Bronchial smooth muscle cell (primary cell): Measurements from ENCODE around the gene GIPC3. TPM values are rescaled to one million over a fixed set of nuclear protein-coding genes. Genes with fewer than 3 reads are reported as not detected.

ENCODE experiments used
- total RNA-seq: library from RNA; depleted of rRNA; stranded (reverse); fragments of >200 nt; gene quantifications from 2 replicates; pipeline ENCODE4 v1.2.1, GENCODE V29; 2014

Gene GIPC3
- 0.09 TPM in 1 of 2 replicates, not detected in the other for total RNA-seq

DNA sequence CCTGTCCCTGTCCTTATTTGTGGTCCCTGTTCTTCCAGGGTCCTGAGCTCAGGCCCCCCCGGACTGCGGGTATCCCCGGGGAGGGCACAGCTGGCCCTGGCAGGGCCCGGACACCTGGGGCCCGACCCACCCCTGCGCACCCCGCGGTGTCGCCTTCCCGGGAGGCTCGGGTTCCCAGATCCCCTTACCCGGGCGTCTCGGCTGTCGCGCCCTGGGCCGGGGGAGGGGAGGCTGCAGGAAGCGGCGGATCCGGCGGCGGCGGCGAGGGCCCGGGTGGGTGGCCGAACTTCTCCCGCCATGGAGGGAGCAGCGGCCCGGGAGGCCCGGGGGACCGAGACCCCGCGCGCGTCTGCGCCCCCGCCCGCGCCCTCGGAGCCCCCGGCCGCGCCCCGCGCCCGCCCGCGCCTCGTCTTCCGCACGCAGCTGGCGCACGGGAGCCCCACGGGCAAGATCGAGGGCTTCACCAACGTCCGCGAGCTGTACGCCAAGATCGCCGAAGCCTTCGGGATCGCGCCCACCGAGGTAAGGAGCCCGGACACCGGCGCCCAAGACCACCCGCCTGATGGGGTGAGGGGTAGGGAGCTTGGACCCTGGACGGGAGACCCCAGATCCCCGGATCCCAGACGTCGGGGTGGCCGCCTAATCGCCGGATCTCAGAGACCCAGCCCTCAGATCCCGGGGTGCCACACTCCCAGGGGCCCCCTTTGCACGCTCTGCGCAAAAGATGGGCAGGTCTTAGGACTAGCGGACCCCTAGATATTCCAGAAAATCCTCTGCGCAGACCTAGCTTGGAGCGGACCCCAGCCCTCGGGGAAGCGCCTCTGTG, at the start of gene GIPC3:
GIPC3 (plus strand) TSS at position 178 of the 826 bp plus-strand sequence; CDS start at position 298, 120 bp downstream.

GRCh38 chr19:3538965-3539755, 46.1 kb upstream of the GIPC3 start, which contains the start of gene TEKTIP1:
Gene TEKTIP1 (plus strand): TSS chr19:3539174. CDS start chr19:3539178, 4 bp downstream.

DNA sequence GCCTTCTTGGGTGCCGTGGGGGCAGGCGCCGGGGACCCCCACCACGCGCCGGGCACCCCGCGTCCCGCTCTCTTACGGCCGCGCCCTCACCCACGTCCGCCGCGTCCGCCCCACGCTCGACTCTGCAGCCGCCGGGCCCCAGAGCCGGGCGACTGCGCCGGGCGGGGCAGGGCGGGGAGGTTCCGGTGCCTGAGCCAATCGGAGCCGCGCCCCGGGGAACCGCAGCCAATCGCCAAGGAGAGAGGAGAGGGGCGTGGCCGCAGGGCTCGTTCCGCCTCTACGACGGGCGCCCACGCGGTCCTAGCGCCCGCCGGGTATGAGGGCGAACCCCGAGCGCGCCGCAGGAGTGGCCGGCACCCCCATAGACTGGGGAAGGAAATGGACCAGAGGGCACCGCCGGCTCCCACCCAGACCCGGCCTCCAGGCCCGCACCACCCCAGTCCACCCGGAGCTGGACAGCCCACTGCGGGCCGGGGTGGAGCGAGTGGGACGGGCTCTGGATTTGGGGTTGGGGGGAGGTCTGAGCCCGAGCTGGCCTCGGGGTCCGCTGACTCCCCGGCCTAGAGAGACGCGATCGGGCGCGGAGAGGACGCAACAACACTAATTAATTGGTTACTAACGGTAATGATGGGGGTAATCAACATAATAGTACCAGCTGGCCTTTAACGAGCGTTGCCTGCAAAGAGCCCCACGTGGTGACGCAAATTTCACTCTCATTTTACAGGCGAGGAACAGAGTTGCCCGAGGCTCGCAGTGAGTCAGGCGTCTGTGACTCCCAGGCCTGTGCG, 27.6 kb upstream of the GIPC3 start, which contains the start of gene MFSD12:
MFSD12 (minus strand) TSS at position 126 of the 788 bp plus-strand sequence. CDS start 183 bp downstream, outside the sequence.

GRCh38 chr19:3572855-3573161, 12.5 kb upstream of the GIPC3 start, which contains the start of gene HMG20B:
Gene HMG20B (plus strand): TSS chr19:3572944. CDS start chr19:3573310, 366 bp downstream.

DNA sequence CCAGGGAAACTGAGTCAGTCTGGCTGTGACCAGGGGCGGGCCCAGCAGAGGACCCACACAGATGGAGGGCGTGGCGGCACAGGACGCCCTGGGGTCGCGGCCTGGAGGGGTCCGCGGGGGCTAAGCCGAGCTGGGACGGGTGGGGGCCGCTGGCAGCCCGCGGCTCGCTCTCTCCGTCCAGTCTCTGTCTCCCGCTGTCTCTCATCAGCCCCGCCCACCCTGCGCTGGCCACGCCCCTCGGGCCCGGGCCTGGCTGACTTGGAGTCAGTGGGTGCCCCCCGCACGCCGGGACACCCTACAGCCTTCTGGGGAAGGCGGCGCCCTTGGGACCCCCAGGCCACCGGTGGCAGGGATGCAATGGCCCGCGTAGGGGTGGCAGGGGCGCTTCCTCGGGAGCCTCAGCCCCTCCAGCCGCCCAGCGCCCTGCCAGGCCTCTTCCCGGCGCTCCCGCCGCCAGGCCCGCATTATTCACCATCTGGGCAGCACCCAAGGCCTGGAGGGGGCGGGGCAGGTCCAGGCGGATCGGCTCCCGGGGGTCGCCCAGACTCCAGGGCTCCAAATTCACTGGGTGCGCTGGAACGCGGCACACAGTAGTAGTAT, 21.5 kb downstream of the GIPC3 start, which contains the start of gene TBXA2R:
TBXA2R (minus strand) TSS at position 186 of the 600 bp plus-strand sequence. CDS start 6,241 bp downstream, outside the sequence.

DNA sequence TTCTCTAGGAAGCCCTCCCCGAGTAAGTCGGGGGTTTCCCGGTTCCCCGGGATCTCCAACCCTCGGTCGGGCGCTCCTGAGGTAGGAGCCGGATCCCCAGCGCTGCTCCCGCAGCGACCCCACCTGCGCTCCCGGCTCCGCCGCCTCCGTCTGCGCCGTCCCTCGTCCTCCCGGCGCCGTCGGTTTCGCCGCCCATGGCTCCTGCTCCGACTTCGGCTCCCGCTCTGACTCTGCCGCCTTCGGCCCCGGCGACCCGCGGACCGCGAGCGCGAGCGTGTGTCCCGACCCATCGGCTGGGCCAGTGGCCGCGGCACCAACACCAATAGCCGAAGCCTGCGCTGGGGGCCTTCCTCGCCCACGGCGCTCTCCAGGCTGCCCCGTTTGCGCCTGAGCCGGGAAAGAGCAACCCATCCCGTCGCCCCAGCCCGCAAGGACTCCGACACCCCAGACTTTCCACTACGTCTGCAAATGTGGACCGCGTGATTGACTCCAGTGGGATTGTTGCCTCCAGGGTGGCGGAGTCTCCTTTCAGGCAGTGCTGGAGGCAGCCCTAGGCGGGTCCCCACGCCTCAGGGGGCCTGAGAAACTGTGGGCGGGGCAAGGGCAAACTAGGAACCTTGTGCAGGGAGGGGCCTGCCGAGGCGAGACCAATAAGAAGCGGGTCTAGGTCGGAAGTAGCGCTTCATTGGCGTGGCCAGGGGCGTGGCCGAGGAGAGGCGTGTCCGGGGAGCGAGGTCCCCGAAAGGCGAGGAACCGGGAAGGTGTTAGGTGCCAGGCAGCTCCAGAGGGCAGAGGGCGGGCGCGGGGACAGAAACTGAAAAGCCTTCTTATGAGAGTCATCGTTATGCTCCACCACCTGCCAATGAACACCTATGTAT, 41.4 kb downstream of the GIPC3 start, which contains the start of gene CACTIN:
CACTIN (minus strand) TSS at position 318 of the 878 bp plus-strand sequence; CDS start at position 290, 28 bp downstream.

Other genes with a start within 250 kb of the GIPC3 start
- 40.7 and 70.5 TPM in 2 replicates for gene NFIC, start 218.9 kb upstream of the GIPC3 start, total RNA-seq
- not detected in 2 replicates for gene SMIM24, start 105.0 kb upstream of the GIPC3 start, total RNA-seq
- not detected in 2 replicates for gene SMIM44, start 102.0 kb upstream of the GIPC3 start, total RNA-seq
- gene DOHH, start 84.8 kb upstream of the GIPC3 start, total RNA-seq: 7.7 and 7.9 TPM in 2 replicates
- gene FZR1, start 79.2 kb upstream of the GIPC3 start, total RNA-seq: 34.8 and 41.0 TPM in 2 replicates
- not detected in 2 replicates for gene TEKTIP1, start 46.3 kb upstream of the GIPC3 start, total RNA-seq
- 57.7 and 87.0 TPM in 2 replicates for gene MFSD12, start 27.9 kb upstream of the GIPC3 start, total RNA-seq
- 67.4 and 88.1 TPM in 2 replicates for gene HMG20B, start 12.5 kb upstream of the GIPC3 start, total RNA-seq
- gene TBXA2R, start 21.4 kb downstream of the GIPC3 start, total RNA-seq: 1.1 and 1.5 TPM in 2 replicates
- gene CACTIN, start 41.3 kb downstream of the GIPC3 start, total RNA-seq: 23.8 and 30.3 TPM in 2 replicates
- 20.3 and 33.6 TPM in 2 replicates for gene PIP5K1C, start 115.0 kb downstream of the GIPC3 start, total RNA-seq
- gene TJP3, start 122.9 kb downstream of the GIPC3 start, total RNA-seq: under 0.01 TPM in 1 of 2 replicates, not detected in the other
- 12.1 and 12.5 TPM in 2 replicates for gene APBA3, start 176.2 kb downstream of the GIPC3 start, total RNA-seq
- gene MRPL54, start 177.2 kb downstream of the GIPC3 start, total RNA-seq: 16.6 and 54.7 TPM in 2 replicates
- gene RAX2, start 186.8 kb downstream of the GIPC3 start, total RNA-seq: not detected in 2 replicates
- gene MATK, start 200.9 kb downstream of the GIPC3 start, total RNA-seq: 0.16 TPM in 1 of 2 replicates, not detected in the other